HL-60 (cell line): ENCODE results near the gene TAS2R31.

Experiments
- DNase-seq, 2 experiments: peaks; one replicate each; pipeline ENCODE4 v3.0.0-alpha.2; 2010 to 2020; ENCODE audit warnings: low read depth in 1 of 2, low spot score in 1 of 2
- H3K27ac ChIP-seq: fragments of 250-450 bp; sonication (Bioruptor Pico); replicated peaks from 2 replicates; pipeline ENCODE4 v1.5.1; 2020; ENCODE audit warnings: mild to moderate bottlenecking, moderate library complexity
- H3K27me3 ChIP-seq: fragments of 250-450 bp; sonication (Bioruptor Pico); 2 replicates; pipeline ENCODE4 v1.5.1; 2021; ENCODE audit warnings: mild to moderate bottlenecking, moderate library complexity; ENCODE audit not compliant: insufficient read depth, poor library complexity, severe bottlenecking
- H3K4me3 ChIP-seq: replicated peaks from 2 replicates; pipeline ENCODE4 v1.5.1; 2011; ENCODE audit warnings: mild to moderate bottlenecking, control low read depth, low read length; ENCODE audit not compliant: insufficient read depth
- GABPA ChIP-seq: IDR thresholded peaks from 2 replicates; pipeline ENCODE4 v1.6.1; 2012; ENCODE audit warnings: low read depth
- POLR2AphosphoS5 ChIP-seq: IDR thresholded peaks from 2 replicates; pipeline ENCODE4 v1.6.1; 2012; ENCODE audit warnings: low read depth
- SPI1 ChIP-seq: IDR thresholded peaks from 2 replicates; pipeline ENCODE4 v1.6.1; 2012; ENCODE audit warnings: low read depth, mild to moderate bottlenecking, borderline replicate concordance
- TF ChIP-seq, protein P1 (sequence below): IDR thresholded peaks from one replicate; pipeline ENCODE4 v1.5.1; 2011; ENCODE audit warnings: low read length, control low read depth, inconsistent platforms; ENCODE audit not compliant: insufficient read depth
- TF ChIP-seq, protein P2 (sequence below): IDR thresholded peaks from 2 replicates; pipeline ENCODE4 v1.6.1; 2012; ENCODE audit warnings: low read depth; ENCODE audit not compliant: insufficient replicate concordance

TAS2R31 gene

DNA sequence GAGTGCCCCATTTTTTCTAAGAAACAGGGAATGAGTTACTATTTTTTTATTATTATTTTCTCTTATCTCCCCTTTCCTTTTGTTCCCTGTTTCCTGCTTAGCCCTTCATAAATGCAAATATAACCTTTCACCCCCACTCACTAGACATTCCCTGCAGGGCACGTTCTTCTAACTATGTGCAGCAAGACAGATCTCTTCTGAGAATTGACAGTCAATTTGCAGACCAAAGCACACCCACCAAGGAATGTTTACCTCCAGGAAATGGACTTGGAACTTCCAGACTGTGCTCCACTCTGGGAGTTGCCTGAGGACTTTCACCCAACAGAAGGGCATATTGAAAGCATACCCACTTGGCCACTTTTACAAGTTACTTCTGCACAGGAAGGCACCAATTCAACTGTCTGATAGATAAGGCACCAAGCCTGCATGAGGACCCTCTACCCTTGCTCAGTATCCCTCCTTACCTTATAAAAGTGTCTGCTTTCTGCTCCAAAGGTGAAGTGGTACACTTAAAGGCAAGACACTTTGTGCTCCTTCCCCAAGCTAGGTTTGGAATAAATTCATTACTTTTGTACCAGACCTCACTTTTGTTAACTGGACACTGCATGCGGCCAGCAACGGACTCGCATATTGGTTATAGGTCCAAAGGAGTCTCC, 15.3 kb downstream of the TAS2R31 start:
- DNase-seq, result no peak
- Histone ChIP-seq H3K4me3 (no peak overlapping the region), H3K27ac (no peak overlapping the region), H3K27me3 (no peaks in the 10 kb centered on the region)
- TF ChIP-seq, protein P1, sequence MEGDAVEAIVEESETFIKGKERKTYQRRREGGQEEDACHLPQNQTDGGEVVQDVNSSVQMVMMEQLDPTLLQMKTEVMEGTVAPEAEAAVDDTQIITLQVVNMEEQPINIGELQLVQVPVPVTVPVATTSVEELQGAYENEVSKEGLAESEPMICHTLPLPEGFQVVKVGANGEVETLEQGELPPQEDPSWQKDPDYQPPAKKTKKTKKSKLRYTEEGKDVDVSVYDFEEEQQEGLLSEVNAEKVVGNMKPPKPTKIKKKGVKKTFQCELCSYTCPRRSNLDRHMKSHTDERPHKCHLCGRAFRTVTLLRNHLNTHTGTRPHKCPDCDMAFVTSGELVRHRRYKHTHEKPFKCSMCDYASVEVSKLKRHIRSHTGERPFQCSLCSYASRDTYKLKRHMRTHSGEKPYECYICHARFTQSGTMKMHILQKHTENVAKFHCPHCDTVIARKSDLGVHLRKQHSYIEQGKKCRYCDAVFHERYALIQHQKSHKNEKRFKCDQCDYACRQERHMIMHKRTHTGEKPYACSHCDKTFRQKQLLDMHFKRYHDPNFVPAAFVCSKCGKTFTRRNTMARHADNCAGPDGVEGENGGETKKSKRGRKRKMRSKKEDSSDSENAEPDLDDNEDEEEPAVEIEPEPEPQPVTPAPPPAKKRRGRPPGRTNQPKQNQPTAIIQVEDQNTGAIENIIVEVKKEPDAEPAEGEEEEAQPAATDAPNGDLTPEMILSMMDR, result no peak
- TF ChIP-seq, protein P2, sequence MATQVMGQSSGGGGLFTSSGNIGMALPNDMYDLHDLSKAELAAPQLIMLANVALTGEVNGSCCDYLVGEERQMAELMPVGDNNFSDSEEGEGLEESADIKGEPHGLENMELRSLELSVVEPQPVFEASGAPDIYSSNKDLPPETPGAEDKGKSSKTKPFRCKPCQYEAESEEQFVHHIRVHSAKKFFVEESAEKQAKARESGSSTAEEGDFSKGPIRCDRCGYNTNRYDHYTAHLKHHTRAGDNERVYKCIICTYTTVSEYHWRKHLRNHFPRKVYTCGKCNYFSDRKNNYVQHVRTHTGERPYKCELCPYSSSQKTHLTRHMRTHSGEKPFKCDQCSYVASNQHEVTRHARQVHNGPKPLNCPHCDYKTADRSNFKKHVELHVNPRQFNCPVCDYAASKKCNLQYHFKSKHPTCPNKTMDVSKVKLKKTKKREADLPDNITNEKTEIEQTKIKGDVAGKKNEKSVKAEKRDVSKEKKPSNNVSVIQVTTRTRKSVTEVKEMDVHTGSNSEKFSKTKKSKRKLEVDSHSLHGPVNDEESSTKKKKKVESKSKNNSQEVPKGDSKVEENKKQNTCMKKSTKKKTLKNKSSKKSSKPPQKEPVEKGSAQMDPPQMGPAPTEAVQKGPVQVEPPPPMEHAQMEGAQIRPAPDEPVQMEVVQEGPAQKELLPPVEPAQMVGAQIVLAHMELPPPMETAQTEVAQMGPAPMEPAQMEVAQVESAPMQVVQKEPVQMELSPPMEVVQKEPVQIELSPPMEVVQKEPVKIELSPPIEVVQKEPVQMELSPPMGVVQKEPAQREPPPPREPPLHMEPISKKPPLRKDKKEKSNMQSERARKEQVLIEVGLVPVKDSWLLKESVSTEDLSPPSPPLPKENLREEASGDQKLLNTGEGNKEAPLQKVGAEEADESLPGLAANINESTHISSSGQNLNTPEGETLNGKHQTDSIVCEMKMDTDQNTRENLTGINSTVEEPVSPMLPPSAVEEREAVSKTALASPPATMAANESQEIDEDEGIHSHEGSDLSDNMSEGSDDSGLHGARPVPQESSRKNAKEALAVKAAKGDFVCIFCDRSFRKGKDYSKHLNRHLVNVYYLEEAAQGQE, result no peak
- TF ChIP-seq GABPA (no peak), SPI1 (no peak), POLR2AphosphoS5 (no peak)

DNA sequence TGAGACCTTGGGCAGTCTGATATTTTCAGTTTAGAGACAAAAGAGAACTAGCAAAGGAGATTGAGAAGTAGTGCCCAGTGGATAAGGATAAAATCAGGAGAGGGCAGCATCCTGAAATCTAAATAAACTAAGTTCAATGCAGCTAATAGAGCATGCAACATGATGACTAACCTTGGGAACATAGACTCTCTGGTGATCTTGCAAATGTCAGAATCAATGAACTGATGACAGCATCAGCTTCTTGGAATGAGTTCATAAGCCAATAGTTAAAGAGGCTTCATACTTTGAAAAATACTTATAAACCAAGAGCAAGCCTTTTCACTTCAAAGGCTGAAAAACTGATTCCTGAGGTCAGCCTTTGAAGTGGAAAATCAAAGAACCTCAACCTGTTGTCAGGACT, 17.0 kb downstream of the TAS2R31 start:
- no peak for DNase-seq
- Histone ChIP-seq H3K27me3 (no peaks in the 10 kb centered on the region), H3K4me3 (no peak overlapping the region), H3K27ac (no peak overlapping the region)
- TF ChIP-seq GABPA (no peak), POLR2AphosphoS5 (no peak), SPI1 (no peak)
- TF ChIP-seq, protein P1, result no peak
- TF ChIP-seq, protein P2, result no peak

DNA sequence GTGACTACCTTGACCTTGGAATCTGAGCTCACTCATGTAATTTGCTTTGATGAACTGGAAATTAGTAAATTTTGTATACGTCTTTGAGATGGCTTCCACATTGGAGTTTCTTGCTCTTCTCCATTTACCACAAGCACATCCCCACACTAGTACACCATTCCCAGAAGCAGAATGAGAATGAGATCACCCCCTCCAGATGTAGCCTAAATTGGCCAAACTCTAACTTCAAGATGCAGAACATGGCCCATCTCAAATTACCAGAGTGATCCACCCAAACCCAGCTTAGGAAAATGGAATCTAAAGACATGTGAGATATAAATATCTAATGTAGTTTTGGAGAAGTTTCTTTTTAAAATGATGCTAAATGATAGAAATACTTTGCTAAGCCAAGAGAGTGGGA, 23.6 kb downstream of the TAS2R31 start:
- no peaks in the 10 kb centered on the region for H3K27me3 ChIP-seq
- DNase-seq, result no peak
- no peak for TF ChIP-seq POLR2AphosphoS5
- TF ChIP-seq, protein P1, result no peak
- TF ChIP-seq, protein P2, result no peak
- no peak for TF ChIP-seq SPI1
- no peak for TF ChIP-seq GABPA
- H3K4me3 ChIP-seq, result no peak overlapping the region
- no peak overlapping the region for H3K27ac ChIP-seq
